SK-N-SH treated with all-trans-retinoic acid at 6 μM for 48 hours (cell line): Measurements from ENCODE around the gene ENHO.

Source experiments
- ATAC-seq: fragments of 200-7000 bp; cut with Tn5 transposase; 3 replicates; pipeline ENCODE4 v1.9.1; 2020; ENCODE audit warnings: mild to moderate bottlenecking, moderate library complexity
- ARNTL ChIP-seq: fragments of 450-650 bp; formaldehyde crosslinking; IDR thresholded peaks from 2 replicates; pipeline ENCODE4 v1.5.0; 2020; ENCODE audit warnings: low read depth, mild to moderate bottlenecking, moderate library complexity, borderline replicate concordance
- BACH2 ChIP-seq: fragments of 250-450 bp; sonication (Bioruptor Pico); IDR thresholded peaks from 2 replicates; pipeline ENCODE4 v1.9.0; 2021; ENCODE audit warnings: mild to moderate bottlenecking, borderline replicate concordance
- CREB5 ChIP-seq: fragments of 250-450 bp; sonication (Bioruptor Pico); IDR thresholded peaks from 2 replicates; pipeline ENCODE4 v1.5.1; 2020; ENCODE audit warnings: low read depth, mild to moderate bottlenecking, moderate library complexity
- CSDC2 ChIP-seq: fragments of 250-450 bp; sonication (Bioruptor Pico); IDR thresholded peaks from 2 replicates; pipeline ENCODE4 v1.5.0; 2020; ENCODE audit warnings: mild to moderate bottlenecking, moderate library complexity
- CSRNP3 ChIP-seq: fragments of 250-450 bp; sonication (Bioruptor Pico); IDR thresholded peaks from 2 replicates; pipeline ENCODE4 v1.5.1; 2021; ENCODE audit warnings: mild to moderate bottlenecking, moderate library complexity
- ESRRG ChIP-seq: fragments of 250-450 bp; sonication (Bioruptor Pico); IDR thresholded peaks from 2 replicates; pipeline ENCODE4 v1.6.1; 2021; ENCODE audit warnings: mild to moderate bottlenecking
- GLIS3 ChIP-seq: fragments of 250-450 bp; sonication (Bioruptor Pico); IDR thresholded peaks from 2 replicates; pipeline ENCODE4 v1.5.0; 2020; ENCODE audit warnings: mild to moderate bottlenecking, moderate library complexity
- ISL1 ChIP-seq: fragments of 250-450 bp; sonication (Bioruptor Pico); IDR thresholded peaks from 2 replicates; pipeline ENCODE4 v2.1.2; 2022; ENCODE audit warnings: mild to moderate bottlenecking, moderate library complexity
- OSR1 ChIP-seq: fragments of 250-450 bp; sonication (Bioruptor Pico); IDR thresholded peaks from 2 replicates; pipeline ENCODE4 v1.8.0; 2022; ENCODE audit warnings: moderate library complexity, mild to moderate bottlenecking, inconsistent platforms
- PATZ1 ChIP-seq: fragments of 250-450 bp; sonication (Bioruptor Pico); IDR thresholded peaks from 2 replicates; pipeline ENCODE4 v1.8.0; 2020; ENCODE audit warnings: mild to moderate bottlenecking, moderate library complexity, borderline replicate concordance
- POU6F1 ChIP-seq: fragments of 250-450 bp; sonication (Bioruptor Pico); IDR thresholded peaks from 2 replicates; pipeline ENCODE4 v1.8.0; 2021; ENCODE audit warnings: low read depth, mild to moderate bottlenecking, moderate library complexity, borderline replicate concordance
- PPARA ChIP-seq: fragments of 250-450 bp; sonication (Bioruptor Pico); IDR thresholded peaks from 2 replicates; pipeline ENCODE4 v1.5.0; 2020; ENCODE audit warnings: mild to moderate bottlenecking, borderline replicate concordance
- RARB ChIP-seq: fragments of 250-450 bp; sonication (Bioruptor Pico); IDR thresholded peaks from 2 replicates; pipeline ENCODE4 v1.8.0; 2021; ENCODE audit warnings: mild to moderate bottlenecking, moderate library complexity
- SNAI2 ChIP-seq: fragments of 250-450 bp; sonication (Bioruptor Pico); IDR thresholded peaks from 2 replicates; pipeline ENCODE4 v1.5.0; 2020; ENCODE audit warnings: mild to moderate bottlenecking, moderate library complexity
- TCF4 ChIP-seq: fragments of 250-450 bp; sonication (Bioruptor Pico); IDR thresholded peaks from 2 replicates; pipeline ENCODE4 v1.8.0; 2021; ENCODE audit warnings: mild to moderate bottlenecking, moderate library complexity, borderline replicate concordance
- TOX ChIP-seq: fragments of 250-450 bp; sonication (Bioruptor Pico); IDR thresholded peaks from 2 replicates; pipeline ENCODE4 v1.8.0; 2021; ENCODE audit warnings: mild to moderate bottlenecking, moderate library complexity, borderline replicate concordance
- TSHZ2 ChIP-seq: fragments of 250-450 bp; sonication (Bioruptor Pico); IDR thresholded peaks from 2 replicates; pipeline ENCODE4 v1.5.0; 2020; ENCODE audit warnings: mild to moderate bottlenecking, moderate library complexity
- ZC3H10 ChIP-seq: fragments of 250-450 bp; sonication (Bioruptor Pico); IDR thresholded peaks from 2 replicates; pipeline ENCODE4 v1.5.1; 2021; ENCODE audit warnings: mild to moderate bottlenecking, moderate library complexity
- ZFP3 ChIP-seq: fragments of 250-450 bp; sonication (Bioruptor Pico); IDR thresholded peaks from 2 replicates; pipeline ENCODE4 v1.5.0; 2020; ENCODE audit warnings: mild to moderate bottlenecking, moderate library complexity
- ZFP30 ChIP-seq: fragments of 450-650 bp; formaldehyde crosslinking; IDR thresholded peaks from 2 replicates; pipeline ENCODE4 v1.5.0; 2022; ENCODE audit warnings: mild to moderate bottlenecking, moderate library complexity
- ZNF565 ChIP-seq: fragments of 450-650 bp; formaldehyde crosslinking; conservative IDR thresholded peaks from 2 replicates; pipeline ENCODE4 v1.5.0; 2020; ENCODE audit warnings: low read depth, mild to moderate bottlenecking, moderate library complexity
- ZNF70 ChIP-seq: fragments of 450-650 bp; formaldehyde crosslinking; IDR thresholded peaks from 2 replicates; pipeline ENCODE4 v1.5.0; 2020; ENCODE audit warnings: mild to moderate bottlenecking, moderate library complexity
- ZNF8 ChIP-seq: fragments of 450-650 bp; formaldehyde crosslinking; IDR thresholded peaks from 2 replicates; pipeline ENCODE4 v1.5.0; 2020; ENCODE audit warnings: mild to moderate bottlenecking, moderate library complexity

ENHO gene

GRCh38 chr9:34553511-34554021 lies 30.8 kb upstream of the ENHO start:
- no peak for ATAC-seq
- no peak for TF ChIP-seq ZC3H10 (CRISPR knock-in tag)
- TF ChIP-seq ZFP3 (CRISPR knock-in tag) = no peak
- TF ChIP-seq GLIS3 (CRISPR knock-in tag) = no peak
- TF ChIP-seq BACH2 (CRISPR knock-in tag) = no peak
- TF ChIP-seq ARNTL = no peak
- TF ChIP-seq ISL1 (CRISPR knock-in tag) = no peak
- no peak for TF ChIP-seq ZNF70
- no peak for TF ChIP-seq ESRRG (CRISPR knock-in tag)
- no peak for TF ChIP-seq ZNF565 (CRISPR knock-in tag)
- no peak for TF ChIP-seq ZNF8 (CRISPR knock-in tag)

GRCh38 chr9:34552986-34553385 lies 30.2 kb upstream of the ENHO start:
- ATAC-seq = no peak
- TF ChIP-seq ZNF70 = no peak
- TF ChIP-seq ZC3H10 (CRISPR knock-in tag) = no peak
- TF ChIP-seq TSHZ2 (CRISPR knock-in tag) = no peak
- TF ChIP-seq CSDC2 (CRISPR knock-in tag) = no peak
- no peak for TF ChIP-seq GLIS3 (CRISPR knock-in tag)
- no peak for TF ChIP-seq ZFP3 (CRISPR knock-in tag)
- no peak for TF ChIP-seq CREB5 (CRISPR knock-in tag)
- TF ChIP-seq TOX = no peak
- TF ChIP-seq PPARA = no peak
- TF ChIP-seq POU6F1 (CRISPR knock-in tag) = no peak
- TF ChIP-seq ZFP30 (CRISPR knock-in tag) = no peak
- TF ChIP-seq OSR1 (CRISPR knock-in tag) = no peak
- no peak for TF ChIP-seq ARNTL
- TF ChIP-seq CSRNP3 (CRISPR knock-in tag) = no peak
- no peak for TF ChIP-seq ZNF565 (CRISPR knock-in tag)
- TF ChIP-seq ESRRG (CRISPR knock-in tag) = no peak
- TF ChIP-seq BACH2 (CRISPR knock-in tag) = no peak
- no peak for TF ChIP-seq TCF4 (CRISPR knock-in tag)
- no peak for TF ChIP-seq ZNF8 (CRISPR knock-in tag)
- TF ChIP-seq, all 23 proteins: peak for 0

- TF ChIP-seq ARNTL (no peak), CREB5 (CRISPR knock-in tag) (no peak), TCF4 (CRISPR knock-in tag) (no peak), CSRNP3 (CRISPR knock-in tag) (no peak), SNAI2 (no peak), RARB (no peak), CSDC2 (CRISPR knock-in tag) (no peak), GLIS3 (CRISPR knock-in tag) (no peak), BACH2 (CRISPR knock-in tag) (no peak), PATZ1 (CRISPR knock-in tag) (no peak), ZC3H10 (CRISPR knock-in tag) (no peak), ZNF8 (CRISPR knock-in tag) (no peak), ZNF70 (no peak)
- no peak for ATAC-seq
Observed at GRCh38 chr9:34552606-34552981, 29.8 kb upstream of the ENHO start.
